T-helper 2 cell (primary cell): ENCODE results near the gene RPL29.
"Not testable (repeated sequence)": the region's sequence is repeated elsewhere in the genome, so short reads cannot be mapped to it uniquely, and the experiment has no call there.

Experiments used
- DNase-seq, 5 experiments: peaks; one replicate each; pipeline versions ENCODE4 v3.0.0 to v3.0.0-alpha.2; 2012 to 2022
- total RNA-seq, 2 donors: gene quantifications; one replicate each; lab custom pipeline; 2026; lab: John Stamatoyannopoulos, UW

Gene RPL29
- 418 to 569 reads per million in 2 donors for total RNA-seq

DNA sequence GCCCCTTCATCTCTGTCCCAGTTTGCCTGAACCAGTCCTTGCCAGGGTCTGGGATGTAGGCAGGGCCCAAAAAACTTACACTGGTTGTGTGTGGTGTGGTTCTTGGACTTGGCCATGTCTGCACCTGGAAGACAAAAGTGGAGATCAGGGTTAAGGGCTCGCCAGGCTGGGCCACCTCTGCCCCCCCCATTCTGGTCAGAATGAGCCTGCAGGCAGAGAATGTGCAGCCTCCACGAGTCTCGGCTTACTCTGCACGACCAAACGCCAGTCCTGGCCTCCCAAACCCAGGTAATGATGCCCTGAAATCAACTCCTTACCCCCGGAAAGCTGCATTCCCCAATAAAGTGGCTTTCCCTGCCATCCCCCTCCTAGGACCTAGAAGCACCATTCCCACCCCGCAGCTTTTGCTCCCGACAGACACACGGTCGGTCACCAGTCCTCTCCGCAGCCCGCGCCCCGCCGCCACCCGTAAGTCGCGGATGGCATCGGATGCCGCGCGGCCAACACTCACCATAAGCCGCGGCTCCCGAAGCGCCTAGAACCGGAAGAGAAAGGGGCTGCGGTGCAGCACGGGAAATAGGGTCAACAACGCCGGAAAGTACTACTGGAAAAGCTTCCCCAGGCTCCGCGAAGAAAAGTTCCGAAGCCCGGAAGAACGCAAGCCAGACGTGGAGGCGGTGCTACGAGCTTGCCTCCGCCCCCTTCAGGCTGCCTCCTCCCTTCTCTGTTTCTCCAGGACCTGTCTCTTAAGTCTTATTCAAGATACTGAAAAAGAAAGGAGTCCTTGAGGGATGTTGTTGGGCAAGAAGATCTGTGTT lies at the start of gene RPL29:
RPL29 (minus strand) TSS at position 550 of the 818 bp plus-strand sequence; CDS start at position 116, 434 bp downstream.
- DNase-seq, result peak; percentile 72 to 97 (median 87)

DNA sequence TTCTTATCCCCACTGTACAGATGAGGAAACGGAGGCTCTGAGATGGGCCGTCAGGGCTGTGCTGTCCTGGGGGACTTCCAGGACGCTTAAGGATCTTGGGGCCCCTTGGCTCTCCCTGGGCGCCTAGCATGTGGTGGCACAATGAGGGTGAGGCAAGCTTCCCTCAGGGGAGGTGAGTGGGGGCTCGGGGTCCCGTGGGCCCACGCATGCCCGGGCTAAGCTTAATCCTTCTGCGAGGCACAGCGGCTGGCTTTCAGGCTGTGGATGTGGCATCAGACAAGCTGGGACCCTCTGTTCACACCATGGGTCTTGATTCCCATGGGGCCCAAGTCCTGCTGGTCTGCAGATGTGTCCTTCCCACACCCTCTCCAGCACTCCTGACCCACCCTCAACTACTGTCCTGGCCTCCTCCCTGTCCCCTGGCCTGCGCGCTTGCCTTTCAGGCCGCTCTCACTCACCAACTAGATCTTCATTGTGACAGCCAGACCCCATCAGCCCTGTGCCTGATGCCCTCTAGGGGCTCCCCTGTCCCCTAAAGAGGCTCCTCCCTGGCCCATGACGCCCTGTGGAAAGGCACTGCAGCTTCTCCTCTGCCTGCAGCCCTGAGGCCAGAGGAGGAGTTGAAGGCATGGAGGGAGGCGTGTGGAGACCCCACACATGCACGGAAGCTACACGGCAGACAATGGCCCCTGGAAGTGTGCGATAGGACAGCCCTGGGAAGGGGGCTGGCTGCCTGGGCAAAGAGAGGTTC lies 49.3 kb upstream of the RPL29 start:
- DNase-seq, result no peak

GRCh38 chr3:52043750-52044149 lies 48.1 kb upstream of the RPL29 start:
- no peak for DNase-seq

- not testable (repeated sequence) for DNase-seq
Observed at GRCh38 chr3:52043039-52043438, 47.3 kb upstream of the RPL29 start.

- no peak for DNase-seq
Observed at GRCh38 chr3:52041118-52041731, 45.5 kb upstream of the RPL29 start.

GRCh38 chr3:52040600-52040999 lies 44.9 kb upstream of the RPL29 start:
- no peak for DNase-seq

DNA sequence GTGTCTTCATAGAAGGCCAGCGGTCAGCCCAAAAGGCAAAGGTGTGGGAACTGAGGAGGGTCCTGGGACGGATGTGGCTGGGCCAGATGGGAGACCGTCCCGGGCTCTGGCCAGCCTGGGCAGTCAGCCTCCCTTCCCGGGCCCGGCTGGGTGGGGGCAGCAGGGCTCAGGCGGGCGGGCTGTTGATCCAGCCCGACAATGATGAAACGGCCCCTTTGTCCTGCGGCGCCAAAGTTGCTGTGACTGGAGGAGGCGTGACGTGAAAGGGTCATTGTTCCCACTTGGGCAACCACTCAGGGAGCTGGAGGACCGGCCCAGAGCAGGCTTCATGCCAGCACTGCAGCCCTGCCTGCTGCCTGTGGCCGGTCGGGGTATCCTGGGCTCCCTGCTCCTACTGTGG lies 44.2 kb upstream of the RPL29 start:
- DNase-seq, result no peak

DNA sequence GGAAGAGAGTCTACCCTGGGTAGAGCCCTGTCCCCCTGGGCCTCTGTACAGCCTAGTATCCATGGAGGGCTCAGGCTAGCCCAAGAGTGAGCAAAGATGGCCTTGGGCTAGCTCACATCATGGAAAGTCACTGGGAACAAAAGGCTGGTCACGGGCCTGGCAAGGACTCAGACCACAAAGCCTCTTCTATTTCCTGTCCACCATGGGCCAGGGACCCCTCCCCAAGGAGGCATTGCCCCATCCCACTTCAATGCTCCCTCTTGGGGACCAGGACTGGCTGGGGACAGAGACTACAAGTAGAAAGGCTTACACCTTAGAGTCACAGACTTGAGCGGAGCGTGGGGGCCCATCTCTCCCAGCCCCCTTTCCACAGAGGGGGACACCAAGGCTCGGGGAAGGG lies 43.7 kb upstream of the RPL29 start:
- DNase-seq, result no peak

- no peak for DNase-seq
Observed at GRCh38 chr3:52038227-52038626, 42.5 kb upstream of the RPL29 start.

GRCh38 chr3:52037291-52037690 lies 41.6 kb upstream of the RPL29 start:
- DNase-seq, result no peak

DNA sequence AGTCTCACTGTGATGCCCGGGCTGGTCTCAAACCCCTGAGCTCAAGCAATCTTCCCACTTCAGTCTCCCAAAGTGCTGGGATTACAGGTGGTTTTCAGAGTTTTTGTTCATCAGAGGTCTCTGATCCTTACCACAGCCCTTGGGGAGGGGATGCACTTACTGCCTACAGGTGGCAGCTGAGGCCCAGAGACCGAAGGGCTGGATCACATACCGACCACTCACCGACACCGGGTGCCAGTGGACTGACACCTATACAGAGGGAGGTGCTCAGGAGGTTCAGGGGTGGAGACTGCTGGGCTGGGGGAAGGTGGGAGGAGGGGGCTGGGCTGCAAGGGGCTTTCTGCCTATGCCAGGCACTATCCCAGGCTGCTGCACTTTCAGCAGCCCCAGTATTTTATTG lies 41.1 kb upstream of the RPL29 start:
- peak in 1 of 5 experiments; percentile 26 for DNase-seq

GRCh38 chr3:52036222-52036694 lies 40.6 kb upstream of the RPL29 start:
- no peak for DNase-seq

DNA sequence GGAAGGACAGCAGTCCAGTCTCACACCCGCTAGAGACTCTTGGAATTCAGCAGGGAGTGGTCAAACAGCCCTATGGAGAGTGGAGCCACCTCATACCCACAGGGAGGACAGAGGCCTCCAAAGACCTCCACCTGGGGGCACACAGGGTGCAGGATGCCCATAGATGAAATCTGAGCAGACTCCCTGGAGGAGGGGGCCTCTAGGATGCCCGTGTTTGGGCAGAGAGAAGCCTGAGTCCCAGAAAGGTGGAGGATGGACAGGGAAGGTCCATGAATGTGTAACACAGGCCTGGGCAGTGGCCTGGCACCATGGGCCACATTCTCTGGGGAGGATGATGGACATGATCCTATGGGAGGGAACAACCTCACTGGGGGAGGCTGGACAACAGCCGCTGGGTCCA lies 39.0 kb upstream of the RPL29 start:
- no peak for DNase-seq

- no peak for DNase-seq
Observed at GRCh38 chr3:52034212-52034611, 38.5 kb upstream of the RPL29 start.

- DNase-seq, result not testable (repeated sequence)
Observed at GRCh38 chr3:52033748-52034147, 38.1 kb upstream of the RPL29 start.

DNA sequence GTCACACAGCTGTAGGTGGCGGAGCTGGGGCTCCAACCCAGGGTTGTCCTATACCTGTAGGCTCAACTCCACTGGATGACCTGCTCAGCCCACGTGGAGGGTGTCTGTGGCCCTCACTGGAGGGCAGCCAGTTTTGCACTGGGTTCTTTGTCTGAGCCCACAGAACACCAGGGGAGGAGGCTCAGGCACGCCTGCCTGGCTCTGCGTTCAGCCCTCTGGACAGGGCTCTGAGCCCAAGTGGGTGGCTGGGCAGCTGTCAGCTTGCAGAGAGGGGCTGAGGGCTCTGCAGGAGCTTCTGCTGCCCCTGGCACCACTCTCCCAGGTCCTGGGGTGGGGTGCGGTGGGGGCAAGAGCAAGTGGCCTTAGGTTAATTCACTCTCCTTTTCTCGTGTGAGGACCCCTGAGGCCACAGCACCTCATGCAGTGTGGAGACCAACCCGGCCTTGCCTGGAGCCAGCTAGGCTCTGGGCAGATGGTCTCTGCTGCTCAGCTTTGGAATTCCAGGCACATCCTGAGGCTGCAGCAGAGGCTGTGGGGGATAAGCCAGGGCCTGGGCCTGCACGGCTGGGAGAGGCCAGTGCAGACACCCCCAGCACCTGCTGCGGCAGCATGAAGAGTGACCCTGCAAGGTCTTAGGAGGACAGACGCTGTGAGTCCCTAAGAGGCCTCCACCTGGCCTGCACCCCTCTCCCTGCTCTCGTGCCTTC lies 37.2 kb upstream of the RPL29 start:
- DNase-seq, result no peak

GRCh38 chr3:52031896-52032295 lies 36.2 kb upstream of the RPL29 start:
- no peak for DNase-seq

DNA sequence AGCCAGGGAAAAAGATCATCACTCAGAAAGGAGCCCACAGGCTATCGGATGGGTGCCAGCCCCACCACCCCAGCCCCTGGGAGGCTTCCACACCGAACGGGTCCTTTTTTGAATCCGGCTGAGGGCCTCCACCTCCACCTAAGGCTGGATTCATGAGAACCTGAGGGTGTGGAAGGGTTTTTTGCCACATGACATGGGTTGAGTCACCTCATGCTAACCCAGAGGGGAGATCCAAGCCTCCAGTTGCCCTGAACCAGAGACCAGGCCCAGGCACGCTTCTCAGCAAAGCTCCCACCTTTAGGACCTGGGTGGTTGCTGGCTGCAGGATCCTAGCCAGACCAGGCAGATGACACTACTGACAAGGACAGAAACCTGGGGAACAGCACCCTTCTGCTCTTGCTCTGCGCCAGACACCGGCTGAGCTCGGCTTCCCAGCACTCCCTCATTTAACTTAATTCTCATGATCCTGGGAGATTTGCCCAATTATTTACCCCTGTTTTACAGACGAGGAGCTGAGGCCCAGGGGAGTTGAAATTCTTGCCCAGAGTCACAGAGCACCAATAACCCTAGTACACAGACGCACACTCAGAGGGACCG lies 35.1 kb upstream of the RPL29 start:
- no peak for DNase-seq

- DNase-seq, result no peak
Observed at GRCh38 chr3:52029535-52029934, 33.8 kb upstream of the RPL29 start.

- DNase-seq, result no peak
Observed at GRCh38 chr3:52029053-52029452, 33.4 kb upstream of the RPL29 start.

DNA sequence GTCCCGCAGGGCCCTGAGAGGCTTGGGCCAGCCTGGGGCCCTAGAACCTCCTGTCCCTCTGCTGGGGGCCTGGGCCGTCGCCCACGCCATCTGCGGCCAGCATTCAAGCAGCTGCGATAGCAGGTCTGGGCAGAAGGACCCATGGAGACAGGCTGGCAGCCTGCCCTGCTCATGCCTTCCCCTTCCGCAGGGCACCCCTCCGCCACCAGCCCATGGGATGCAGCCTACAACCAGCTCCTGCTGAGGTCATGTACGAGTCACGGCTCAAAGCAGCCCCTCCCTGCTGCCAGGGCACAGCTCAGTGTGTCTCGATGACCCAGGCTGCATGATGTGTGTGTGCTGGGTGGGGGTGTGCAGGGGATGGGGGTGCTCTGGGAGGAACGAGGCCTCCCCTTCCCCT lies 32.9 kb upstream of the RPL29 start:
- DNase-seq, result no peak

GRCh38 chr3:52026041-52026440 lies 30.3 kb upstream of the RPL29 start:
- no peak for DNase-seq
